Stimulated activated CD8-positive, alpha-beta memory T cell treated with anti-CD3 and anti-CD28 coated beads, Interleukin-4, amount 100 ng/mL, for 4 hours (primary cell): ENCODE results near the gene FKBP9.

Experiments used
- DNase-seq, 2 donors: peaks; one replicate each; pipeline ENCODE4 v3.0.0-alpha.2; 2020; ENCODE audit warnings: low read depth in 2 of 2, low spot score in 1 of 2

The FKBP9 gene

GRCh38 chr7:33054261-33054964, 97.2 kb downstream of the FKBP9 start:
- no peak for DNase-seq

GRCh38 chr7:33055158-33055557, 97.9 kb downstream of the FKBP9 start:
- no peak for DNase-seq
